HTR-8/SVneo (cell line): ENCODE results near the gene RAB29.
"Not testable (repeated sequence)": the region's sequence is repeated elsewhere in the genome, so short reads cannot be mapped to it uniquely, and the experiment has no call there.

Experiments used
- DNase-seq: peaks from one replicate; pipeline ENCODE4 v3.0.0; 2011; ENCODE audit warnings: low spot score, mixed read lengths; ENCODE audit not compliant: insufficient read length
- FAIRE-seq: peaks from 2 replicates; lab custom pipeline; 2011; peaks lifted over from hg19 to GRCh38; lab: Jason Lieb, UNC

RAB29 gene

GRCh38 chr1:205733438-205734175 is 41.7 kb downstream of the RAB29 start:
- no peak for FAIRE-seq
- no peak for DNase-seq

- FAIRE-seq: no peak
- DNase-seq: no peak
Observed at GRCh38 chr1:205729945-205730610, 45.2 kb downstream of the RAB29 start.

- no peak for FAIRE-seq
- DNase-seq: no peak
Observed at GRCh38 chr1:205726619-205727125, 48.6 kb downstream of the RAB29 start.

- DNase-seq (no peak), FAIRE-seq (no peak)
Observed at GRCh38 chr1:205725514-205725913, 49.8 kb downstream of the RAB29 start.

GRCh38 chr1:205720740-205721139 is 54.5 kb downstream of the RAB29 start:
- not testable (repeated sequence) for FAIRE-seq, DNase-seq

- FAIRE-seq (no peak), DNase-seq (no peak)
Observed at GRCh38 chr1:205719762-205720161, 55.5 kb downstream of the RAB29 start.

- FAIRE-seq (no peak), DNase-seq (no peak)
Observed at GRCh38 chr1:205719015-205719414, 56.3 kb downstream of the RAB29 start.
